Measurements from ENCODE around the gene DNAAF3. TPM values are rescaled to one million over a fixed set of nuclear protein-coding genes. Genes with fewer than 3 reads are reported as not detected.
"Not testable (repeated sequence)": the region's sequence is repeated elsewhere in the genome, so short reads cannot be mapped to it uniquely, and the experiment has no call there.

Gene DNAAF3
- total RNA-seq, 4 donors from 2014 or later: 0.71 to 10.3 (median 0.99) TPM

- WGBS, 2 donors: 27 to 39% methylated on average over 26 to 29 of the region's 29 CpGs
- TF ChIP-seq POLR2A (IDR thresholded peaks at IDR 0.05) (no peak), CTCF (IDR thresholded peaks at IDR 0.05) (no peak)
- no peak overlapping the region for H3K4me3 ChIP-seq (ENCODE audit: low read depth, poor library complexity, severe bottlenecking)
- intact Hi-C loops (cut with DNase I; ENCODE audit: low total_unique reads): no loop called here
- DNase-seq (ENCODE audit: low spot score in 2 of 2): peak; percentile 72 to 92
These were observed 40.5 kb upstream of the DNAAF3 start for GRCh38 chr19:55206664-55207500.

GRCh38 chr19:55202199-55202598 is 35.8 kb upstream of the DNAAF3 start:
- H3K4me3 ChIP-seq (ENCODE audit: low read depth, poor library complexity, severe bottlenecking); intact Hi-C loops (cut with DNase I; ENCODE audit: low total_unique reads); DNase-seq (ENCODE audit: low spot score in 2 of 2): not testable (repeated sequence)
- WGBS, 2 donors: 67 to 82% methylated on average over 7 to 10 of the region's 10 CpGs

GRCh38 chr19:55199620-55200204 is 33.3 kb upstream of the DNAAF3 start:
- intact Hi-C loops (cut with DNase I; ENCODE audit: low total_unique reads): no loop called here
- DNase-seq (ENCODE audit: low spot score in 2 of 2): no peak
- H3K4me3 ChIP-seq (ENCODE audit: low read depth, poor library complexity, severe bottlenecking): no peak overlapping the region
- TF ChIP-seq CTCF (IDR thresholded peaks at IDR 0.05) (no peak), POLR2A (IDR thresholded peaks at IDR 0.05) (no peak)
- WGBS, 2 donors: 72 to 74% methylated on average over 5 of the region's 5 CpGs

GRCh38 chr19:55198651-55199050 is 32.2 kb upstream of the DNAAF3 start:
- 64 to 66% methylated on average over 5 of the region's 5 CpGs for WGBS, 2 donors
- no peak for DNase-seq (ENCODE audit: low spot score in 2 of 2)
- intact Hi-C loops (cut with DNase I; ENCODE audit: low total_unique reads): no loop called here
- TF ChIP-seq CTCF (IDR thresholded peaks at IDR 0.05): no peak
- no peak for TF ChIP-seq POLR2A (IDR thresholded peaks at IDR 0.05)
- H3K4me3 ChIP-seq (ENCODE audit: low read depth, poor library complexity, severe bottlenecking): no peak overlapping the region

- 59 to 68% methylated on average over 4 of the region's 4 CpGs for WGBS, 2 donors
- no peak for DNase-seq (ENCODE audit: low spot score in 2 of 2)
- intact Hi-C loops (cut with DNase I; ENCODE audit: low total_unique reads): no loop called here
These were observed 31.1 kb upstream of the DNAAF3 start for GRCh38 chr19:55197528-55197927.

More at GRCh38 chr19:55197528-55197927, 31.1 kb upstream of the DNAAF3 start:
- H3K4me3 ChIP-seq (ENCODE audit: low read depth, poor library complexity, severe bottlenecking): no peak overlapping the region
- TF ChIP-seq CTCF (IDR thresholded peaks at IDR 0.05): no peak
- TF ChIP-seq POLR2A (IDR thresholded peaks at IDR 0.05): no peak

Data from lower leg skin (tissue), 4 donors.